Skeletal muscle tissue (tissue), 4 donors: ENCODE data around the gene OR7C2. TPM values are rescaled to one million over a fixed set of nuclear protein-coding genes. Genes with fewer than 3 reads are reported as not detected.
"Not testable (repeated sequence)": the region's sequence is repeated elsewhere in the genome, so short reads cannot be mapped to it uniquely, and the experiment has no call there.

Source experiments
- H3K27ac ChIP-seq: one replicate; pipeline ENCODE4 v1.7.0; 2013; ENCODE audit warnings: mild to moderate bottlenecking, low read depth, low read length, inconsistent platforms
- H3K27me3 ChIP-seq, 3 donors: one replicate each; pipeline ENCODE4 v1.7.0; 2013; ENCODE audit warnings: low read length in 3 of 3; ENCODE audit not compliant: control insufficient read depth in 3 of 3, insufficient read depth in 3 of 3
- H3K36me3 ChIP-seq, 3 donors: one replicate each; pipeline ENCODE4 v1.7.0; 2013; ENCODE audit warnings: low read length in 3 of 3; ENCODE audit not compliant: control insufficient read depth in 3 of 3, insufficient read depth in 3 of 3
- H3K4me1 ChIP-seq, 3 donors: one replicate each; pipeline ENCODE4 v1.7.0; 2013; ENCODE audit warnings: low read length in 3 of 3, mild to moderate bottlenecking in 3 of 3; ENCODE audit not compliant: control insufficient read depth in 3 of 3, insufficient read depth in 3 of 3
- H3K4me3 ChIP-seq, 3 donors: one replicate each; pipeline ENCODE4 v1.7.0; 2013; ENCODE audit warnings: low read length in 3 of 3
- H3K9ac ChIP-seq, 3 donors: one replicate each; pipeline ENCODE4 v1.7.0; 2013; ENCODE audit warnings: low read length in 3 of 3, mild to moderate bottlenecking in 3 of 3, moderate library complexity in 2 of 3, low read depth in 1 of 3
- H3K9me3 ChIP-seq, 3 donors: one replicate each; pipeline ENCODE4 v1.7.0; 2013; ENCODE audit warnings: low read length in 3 of 3; ENCODE audit not compliant: control insufficient read depth in 3 of 3
- total RNA-seq: library from RNA; depleted of rRNA; stranded (reverse); fragments of >200 nt; gene quantifications from one replicate; pipeline ENCODE4 v1.2.3, GENCODE V29; 2014
- donor health status: Osteomylitis.

Gene OR7C2
- total RNA-seq, result not detected

- Histone ChIP-seq H3K9ac (no peak within 1 kb of the TSS), H3K27me3 (no peaks in the 10 kb centered on the region), H3K9me3 (peaks cover 0 to 3% (median 0%) of the 10 kb centered on the region in 3 donors), H3K4me1 (no peaks in the 10 kb centered on the region), H3K27ac (no peak within 1 kb of the TSS), H3K4me3 (no peak within 1 kb of the TSS), H3K36me3 (no peaks in the 10 kb centered on the region)
Measured at GRCh38 chr19:14941189-14941588, at the start of gene OR7C2. OR7C2 (plus strand) TSS chr19:14941489; CDS start chr19:14941489, 0 bp downstream.

GRCh38 chr19:14901675-14902260 is 39.5 kb upstream of the OR7C2 start:
- Histone ChIP-seq H3K27ac (no peak overlapping the region), H3K27me3 (peaks cover 0 to 10% (median 4%) of the 10 kb centered on the region in 3 donors), H3K9me3 (no peaks in the 10 kb centered on the region), H3K4me1 (no peaks in the 10 kb centered on the region), H3K36me3 (no peaks in the 10 kb centered on the region), H3K4me3 (no peak overlapping the region), H3K9ac (no peak overlapping the region)

- no peak overlapping the region for H3K4me3 ChIP-seq
- peaks cover 0 to 7% (median 4%) of the 10 kb centered on the region in 3 donors for H3K27me3 ChIP-seq
- H3K9me3 ChIP-seq, result no peaks in the 10 kb centered on the region
- no peaks in the 10 kb centered on the region for H3K4me1 ChIP-seq
- no peak overlapping the region for H3K27ac ChIP-seq
- H3K9ac ChIP-seq, result no peak overlapping the region
- H3K36me3 ChIP-seq, result no peaks in the 10 kb centered on the region
Measured at GRCh38 chr19:14906711-14907110, 34.6 kb upstream of the OR7C2 start.

- Histone ChIP-seq H3K36me3 (no peaks in the 10 kb centered on the region), H3K27me3 (no peaks in the 10 kb centered on the region), H3K27ac (no peak overlapping the region), H3K4me3 (no peak overlapping the region), H3K9me3 (peaks cover 0 to 2% (median 0%) of the 10 kb centered on the region in 3 donors), H3K9ac (no peak overlapping the region), H3K4me1 (no peaks in the 10 kb centered on the region)
Measured at GRCh38 chr19:14915116-14915515, 26.2 kb upstream of the OR7C2 start.

DNA sequence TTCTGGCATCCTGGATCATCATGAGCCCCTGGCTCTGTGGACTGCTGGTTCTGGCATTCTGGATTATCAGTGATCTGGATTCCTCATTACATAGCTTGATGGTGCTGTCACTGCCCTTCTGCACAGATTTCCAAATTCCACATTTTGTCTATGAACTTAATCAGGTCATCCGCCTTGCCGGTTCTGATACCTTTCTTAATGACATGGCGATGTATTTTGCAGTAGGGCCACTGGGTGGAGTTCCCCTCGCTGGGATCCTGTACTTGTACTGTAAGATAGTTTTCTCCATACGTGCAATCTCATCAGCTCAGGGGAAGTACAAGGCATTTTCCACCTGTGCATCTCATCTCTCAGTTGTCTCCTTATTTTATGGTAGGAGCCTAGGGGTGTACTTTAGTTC is 24.4 kb upstream of the OR7C2 start:
- no peak overlapping the region for H3K9ac ChIP-seq
- no peaks in the 10 kb centered on the region for H3K27me3 ChIP-seq
- no peaks in the 10 kb centered on the region for H3K36me3 ChIP-seq
- H3K4me1 ChIP-seq, result no peaks in the 10 kb centered on the region
- no peak overlapping the region for H3K27ac ChIP-seq
- H3K9me3 ChIP-seq, result peaks cover 0 to 2% (median 0%) of the 10 kb centered on the region in 3 donors
- no peak overlapping the region for H3K4me3 ChIP-seq

- H3K4me3 ChIP-seq, result no peak overlapping the region
- H3K27me3 ChIP-seq, result no peaks in the 10 kb centered on the region
- peaks cover 0 to 3% (median 0%) of the 10 kb centered on the region in 3 donors for H3K9me3 ChIP-seq
- H3K4me1 ChIP-seq, result no peaks in the 10 kb centered on the region
- no peak overlapping the region for H3K27ac ChIP-seq
- no peak overlapping the region for H3K9ac ChIP-seq
- H3K36me3 ChIP-seq, result no peaks in the 10 kb centered on the region
Measured at GRCh38 chr19:14933506-14933905, 7.8 kb upstream of the OR7C2 start.

DNA sequence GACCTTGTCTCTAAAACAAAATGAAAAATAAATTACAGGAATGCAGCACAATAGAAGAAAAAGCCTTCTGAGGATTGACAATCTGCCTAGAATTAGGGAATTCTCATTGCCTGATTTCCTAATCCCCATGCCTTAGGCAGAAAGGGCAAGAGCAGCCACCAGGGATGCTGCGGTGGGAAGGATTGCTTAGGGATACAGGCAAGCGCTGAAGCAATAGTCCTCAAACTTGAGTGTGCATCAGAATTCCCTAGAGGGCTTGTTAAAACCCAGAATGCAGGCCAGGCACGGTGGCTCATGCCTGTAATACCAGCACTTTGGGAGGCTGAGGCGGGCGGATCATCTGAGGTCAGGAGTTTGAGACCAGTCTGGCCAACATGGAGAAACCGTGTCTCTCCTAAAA is 1.0 kb upstream of the OR7C2 start:
- no peaks in the 10 kb centered on the region for H3K27me3 ChIP-seq
- peaks cover 0 to 3% (median 0%) of the 10 kb centered on the region in 3 donors for H3K9me3 ChIP-seq
- no peak overlapping the region for H3K27ac ChIP-seq
- H3K4me1 ChIP-seq, result no peaks in the 10 kb centered on the region
- no peak overlapping the region for H3K4me3 ChIP-seq
- H3K36me3 ChIP-seq, result no peaks in the 10 kb centered on the region
- no peak overlapping the region for H3K9ac ChIP-seq

DNA sequence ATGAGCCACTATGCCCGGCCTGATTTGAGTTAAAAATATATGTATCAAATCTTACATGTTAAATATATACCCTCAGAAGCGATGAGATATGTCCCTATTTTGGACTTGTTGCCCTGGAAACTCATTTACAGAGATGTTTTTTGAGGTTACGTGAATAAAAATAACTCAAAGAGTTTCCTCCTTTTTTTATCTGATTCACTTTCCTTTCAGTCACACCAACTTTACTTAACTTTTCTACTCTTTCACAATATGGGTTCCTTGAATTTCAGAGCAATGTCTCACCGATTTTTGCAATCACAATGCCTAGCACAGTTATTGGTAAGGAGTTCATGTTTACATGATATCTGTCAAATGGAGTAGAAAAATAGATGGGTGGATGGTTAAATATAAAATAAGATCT is 2.3 kb downstream of the OR7C2 start:
- Histone ChIP-seq H3K36me3 (no peaks in the 10 kb centered on the region), H3K4me3 (no peak overlapping the region), H3K27me3 (no peaks in the 10 kb centered on the region), H3K27ac (no peak overlapping the region), H3K4me1 (no peaks in the 10 kb centered on the region), H3K9me3 (peaks cover 0 to 3% (median 0%) of the 10 kb centered on the region in 3 donors), H3K9ac (no peak overlapping the region)

DNA sequence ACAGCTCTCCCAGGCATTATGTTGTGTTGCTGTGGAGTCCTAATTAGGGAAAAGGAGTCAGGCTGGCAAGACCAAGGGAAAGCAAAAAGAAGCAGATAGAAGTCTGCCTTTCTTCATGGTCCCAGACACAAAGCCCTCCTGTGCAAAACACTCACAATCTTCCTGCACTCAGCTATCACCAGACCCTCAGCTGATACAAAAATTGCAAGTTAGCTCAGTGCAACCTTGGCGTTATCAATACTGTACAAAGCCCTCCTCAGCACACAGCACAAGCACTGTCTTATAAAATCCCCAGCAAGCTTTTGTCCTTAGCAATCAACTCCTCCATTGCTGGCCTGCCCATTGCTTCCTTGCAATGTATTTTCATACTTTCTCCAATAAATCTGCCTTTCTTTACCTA is 3.2 kb downstream of the OR7C2 start:
- no peak overlapping the region for H3K4me3 ChIP-seq
- H3K36me3 ChIP-seq, result no peaks in the 10 kb centered on the region
- H3K4me1 ChIP-seq, result no peaks in the 10 kb centered on the region
- no peak overlapping the region for H3K27ac ChIP-seq
- H3K9ac ChIP-seq, result no peak overlapping the region
- H3K9me3 ChIP-seq, result peaks cover 0 to 3% (median 0%) of the 10 kb centered on the region in 3 donors
- H3K27me3 ChIP-seq, result no peaks in the 10 kb centered on the region

- not testable (repeated sequence) for H3K27me3 ChIP-seq, H3K36me3 ChIP-seq, H3K4me1 ChIP-seq, H3K9ac ChIP-seq, H3K27ac ChIP-seq, H3K4me3 ChIP-seq, H3K9me3 ChIP-seq
Measured at GRCh38 chr19:14949413-14949812, 8.1 kb downstream of the OR7C2 start.
